PFSK-1 (cell line): ENCODE measurements around the gene CEBPG.

Experiments used
- POLR2AphosphoS5 ChIP-seq: IDR thresholded peaks from 2 replicates; pipeline ENCODE4 v1.6.1; 2012; ENCODE audit warnings: low read depth, mild to moderate bottlenecking, control low read depth, low read length, moderate library complexity
- REST ChIP-seq, 2 experiments: IDR thresholded peaks; 2 replicates each; pipeline versions ENCODE4 v1.6.1 to v1.8.0; 2011 to 2012; ENCODE audit warnings: low read depth in 2 of 2, low read length in 2 of 2, control low read depth in 1 of 2, inconsistent platforms in 1 of 2, mild to moderate bottlenecking in 1 of 2, moderate library complexity in 1 of 2; ENCODE audit not compliant: insufficient read depth in 1 of 2
- SIN3A ChIP-seq: IDR thresholded peaks from 2 replicates; pipeline ENCODE4 v1.6.1; 2012; ENCODE audit warnings: mild to moderate bottlenecking, low read length, moderate library complexity, borderline replicate concordance; ENCODE audit not compliant: insufficient read depth
- TAF1 ChIP-seq: IDR thresholded peaks from 2 replicates; pipeline ENCODE4 v1.6.1; 2012; ENCODE audit warnings: low read length, control low read depth, borderline replicate concordance; ENCODE audit not compliant: insufficient read depth

- no peak for TF ChIP-seq SIN3A
- TF ChIP-seq REST (IDR thresholded peaks at IDR 0.05; ENCODE audit: insufficient read depth in 1 of 2, low read depth in 2 of 2, low read length in 2 of 2) = no peak
- no peak for TF ChIP-seq TAF1
- no peak for TF ChIP-seq POLR2AphosphoS5
These were observed 766 bp downstream of the CEBPG start for GRCh38 chr19:33374236-33374714.
